Activated T-cell treated with anti-CD3 and anti-CD28 coated beads, Interleukin-2, amount 50 U/mL, for 24 hours (primary cell): ENCODE measurements around the gene KRTAP10-4.
A peak's percentile ranks its signal among the peaks of the same experiment; 100 is the strongest.

Experiments
- DNase-seq: peaks from one replicate; pipeline ENCODE4 v3.0.0-alpha.2; 2020
- H3K27ac Mint-ChIP-seq: 2 replicates; pipeline ENCODE4 v1.8.0; 2020; ENCODE audit warnings: mild to moderate bottlenecking, mixed read lengths
- H3K27me3 Mint-ChIP-seq: 2 replicates; pipeline ENCODE4 v1.8.0; 2020; ENCODE audit warnings: mixed read lengths
- H3K36me3 Mint-ChIP-seq: 2 replicates; pipeline ENCODE4 v1.8.0; 2020; ENCODE audit warnings: low read depth, mixed read lengths
- H3K4me1 Mint-ChIP-seq: 2 replicates; pipeline ENCODE4 v1.8.0; 2020; ENCODE audit warnings: low read depth, mixed read lengths
- H3K4me3 Mint-ChIP-seq: 2 replicates; pipeline ENCODE4 v1.8.0; 2020; ENCODE audit warnings: mild to moderate bottlenecking, moderate library complexity, mixed read lengths
- H3K9me3 Mint-ChIP-seq: 2 replicates; pipeline ENCODE4 v1.8.0; 2020; ENCODE audit warnings: mixed read lengths

The KRTAP10-4 gene

DNA sequence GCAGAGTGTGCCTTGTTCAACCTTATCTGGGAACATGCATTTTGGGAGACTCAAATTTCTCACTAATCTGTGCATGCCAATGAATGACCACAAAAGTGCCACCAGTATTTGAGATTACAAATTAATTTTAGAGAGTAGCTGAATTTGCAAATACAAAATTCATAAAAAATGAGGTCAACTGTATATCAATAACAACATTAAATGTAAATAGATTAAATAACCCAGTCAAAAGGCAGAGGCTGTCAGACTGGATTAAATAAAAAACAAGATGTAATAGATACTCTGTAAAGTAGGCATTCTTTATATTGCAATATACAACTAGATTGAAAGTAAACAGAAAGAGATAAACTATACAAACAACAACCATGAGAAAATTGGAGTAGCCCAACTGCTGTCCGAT is 9.4 kb upstream of the KRTAP10-4 start:
- no peak for DNase-seq
- Mint-ChIP-seq H3K9me3 (peaks cover 19% of the 10 kb centered on the region), H3K4me1 (peaks cover 12% of the 10 kb centered on the region), H3K4me3 (no peak overlapping the region), H3K36me3 (no peaks in the 10 kb centered on the region), H3K27ac (no peak overlapping the region), H3K27me3 (no peaks in the 10 kb centered on the region)

GRCh38 chr21:44564886-44565598 is 8.5 kb upstream of the KRTAP10-4 start:
- H3K27me3 Mint-ChIP-seq, result no peaks in the 10 kb centered on the region
- no peak for DNase-seq
- H3K27ac Mint-ChIP-seq, result no peak overlapping the region
- H3K4me1 Mint-ChIP-seq, result peaks cover 12% of the 10 kb centered on the region
- H3K9me3 Mint-ChIP-seq, result peaks cover 17% of the 10 kb centered on the region
- no peak overlapping the region for H3K4me3 Mint-ChIP-seq
- no peaks in the 10 kb centered on the region for H3K36me3 Mint-ChIP-seq

GRCh38 chr21:44566403-44566802 is 7.1 kb upstream of the KRTAP10-4 start:
- no peak for DNase-seq
- H3K27ac Mint-ChIP-seq, result no peak overlapping the region
- H3K4me3 Mint-ChIP-seq, result no peak overlapping the region
- H3K36me3 Mint-ChIP-seq, result no peaks in the 10 kb centered on the region
- peaks cover 11% of the 10 kb centered on the region for H3K9me3 Mint-ChIP-seq
- H3K27me3 Mint-ChIP-seq, result no peaks in the 10 kb centered on the region
- peaks cover 12% of the 10 kb centered on the region for H3K4me1 Mint-ChIP-seq

DNA sequence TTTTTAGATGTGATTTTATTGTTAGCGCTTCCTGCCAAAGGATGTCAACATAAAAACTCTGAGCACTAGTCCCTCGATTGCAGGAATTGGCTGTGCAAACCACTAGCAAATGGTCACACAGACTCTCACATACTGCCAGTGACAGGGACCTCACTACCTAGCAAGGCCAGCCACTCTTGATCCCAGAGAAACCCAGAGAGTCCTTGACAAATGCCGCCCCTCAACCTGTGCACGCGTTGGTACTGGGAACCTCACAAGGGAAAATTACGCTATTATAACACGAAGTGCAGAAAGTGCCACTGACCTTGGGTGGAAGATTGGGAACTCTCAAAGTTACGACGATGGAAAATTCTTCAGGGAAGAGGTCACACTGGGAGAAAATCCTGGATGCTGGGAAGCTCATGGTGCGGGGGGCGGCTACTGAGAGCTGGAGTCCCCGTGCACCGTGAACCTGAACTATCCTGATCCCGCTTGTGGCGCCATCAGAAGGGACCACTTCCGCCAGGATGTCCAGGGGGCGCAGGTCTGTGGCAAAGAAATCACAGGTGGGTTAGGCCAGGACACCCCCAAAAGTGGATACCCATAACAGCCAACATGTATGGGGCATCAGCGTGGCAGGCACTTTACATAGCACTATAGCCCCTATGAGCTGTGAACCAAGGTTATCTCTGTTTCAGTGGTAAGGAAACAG is 5.9 kb upstream of the KRTAP10-4 start:
- H3K27me3 Mint-ChIP-seq, result no peaks in the 10 kb centered on the region
- H3K27ac Mint-ChIP-seq, result no peak overlapping the region
- peaks cover 12% of the 10 kb centered on the region for H3K4me1 Mint-ChIP-seq
- no peak overlapping the region for H3K4me3 Mint-ChIP-seq
- DNase-seq, result no peak
- H3K9me3 Mint-ChIP-seq, result peaks cover 3% of the 10 kb centered on the region
- no peaks in the 10 kb centered on the region for H3K36me3 Mint-ChIP-seq

DNA sequence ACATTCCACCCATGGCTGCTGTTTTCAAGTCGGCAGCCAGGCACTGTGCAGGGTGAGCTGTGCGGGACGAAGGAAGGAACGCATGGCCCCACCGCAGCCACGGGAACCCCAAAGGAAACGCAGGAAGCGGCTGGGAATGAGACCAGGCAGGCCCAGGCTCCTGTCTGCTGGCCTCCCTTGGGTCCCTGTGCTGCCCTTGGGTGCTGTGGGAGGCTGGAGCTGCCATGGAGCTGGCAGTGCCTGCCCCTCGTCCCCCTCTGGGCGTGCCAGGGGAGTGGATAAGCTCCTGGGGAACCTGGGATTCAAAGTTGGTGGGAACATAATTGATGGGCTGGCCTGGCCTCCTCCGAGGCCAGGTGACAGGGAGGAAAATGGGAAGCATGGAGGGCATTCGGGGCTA is 5.3 kb upstream of the KRTAP10-4 start:
- Mint-ChIP-seq H3K27ac (no peak overlapping the region), H3K9me3 (peaks cover under 1% of the 10 kb centered on the region), H3K27me3 (peaks cover 3% of the 10 kb centered on the region), H3K4me1 (peaks cover 12% of the 10 kb centered on the region), H3K4me3 (no peak overlapping the region), H3K36me3 (no peaks in the 10 kb centered on the region)
- DNase-seq, result no peak

GRCh38 chr21:44568667-44569556 is 4.6 kb upstream of the KRTAP10-4 start:
- no peaks in the 10 kb centered on the region for H3K36me3 Mint-ChIP-seq
- DNase-seq, result no peak
- H3K27me3 Mint-ChIP-seq, result peaks cover 3% of the 10 kb centered on the region
- no peak overlapping the region for H3K27ac Mint-ChIP-seq
- H3K4me1 Mint-ChIP-seq, result peaks cover 12% of the 10 kb centered on the region
- no peaks in the 10 kb centered on the region for H3K9me3 Mint-ChIP-seq
- no peak overlapping the region for H3K4me3 Mint-ChIP-seq

GRCh38 chr21:44569861-44570517 is 3.5 kb upstream of the KRTAP10-4 start:
- Mint-ChIP-seq H3K27ac (no peak overlapping the region), H3K36me3 (no peaks in the 10 kb centered on the region), H3K9me3 (no peaks in the 10 kb centered on the region), H3K4me1 (peaks cover 13% of the 10 kb centered on the region), H3K27me3 (peaks cover 9% of the 10 kb centered on the region), H3K4me3 (no peak overlapping the region)
- peak; percentile 2 for DNase-seq

- Mint-ChIP-seq H3K36me3 (no peaks in the 10 kb centered on the region), H3K27me3 (peaks cover 9% of the 10 kb centered on the region), H3K9me3 (no peaks in the 10 kb centered on the region), H3K27ac (no peak overlapping the region), H3K4me1 (peaks cover 7% of the 10 kb centered on the region), H3K4me3 (no peak overlapping the region)
- DNase-seq, result peak; percentile 2
Measured at GRCh38 chr21:44571296-44571695, 2.2 kb upstream of the KRTAP10-4 start.

DNA sequence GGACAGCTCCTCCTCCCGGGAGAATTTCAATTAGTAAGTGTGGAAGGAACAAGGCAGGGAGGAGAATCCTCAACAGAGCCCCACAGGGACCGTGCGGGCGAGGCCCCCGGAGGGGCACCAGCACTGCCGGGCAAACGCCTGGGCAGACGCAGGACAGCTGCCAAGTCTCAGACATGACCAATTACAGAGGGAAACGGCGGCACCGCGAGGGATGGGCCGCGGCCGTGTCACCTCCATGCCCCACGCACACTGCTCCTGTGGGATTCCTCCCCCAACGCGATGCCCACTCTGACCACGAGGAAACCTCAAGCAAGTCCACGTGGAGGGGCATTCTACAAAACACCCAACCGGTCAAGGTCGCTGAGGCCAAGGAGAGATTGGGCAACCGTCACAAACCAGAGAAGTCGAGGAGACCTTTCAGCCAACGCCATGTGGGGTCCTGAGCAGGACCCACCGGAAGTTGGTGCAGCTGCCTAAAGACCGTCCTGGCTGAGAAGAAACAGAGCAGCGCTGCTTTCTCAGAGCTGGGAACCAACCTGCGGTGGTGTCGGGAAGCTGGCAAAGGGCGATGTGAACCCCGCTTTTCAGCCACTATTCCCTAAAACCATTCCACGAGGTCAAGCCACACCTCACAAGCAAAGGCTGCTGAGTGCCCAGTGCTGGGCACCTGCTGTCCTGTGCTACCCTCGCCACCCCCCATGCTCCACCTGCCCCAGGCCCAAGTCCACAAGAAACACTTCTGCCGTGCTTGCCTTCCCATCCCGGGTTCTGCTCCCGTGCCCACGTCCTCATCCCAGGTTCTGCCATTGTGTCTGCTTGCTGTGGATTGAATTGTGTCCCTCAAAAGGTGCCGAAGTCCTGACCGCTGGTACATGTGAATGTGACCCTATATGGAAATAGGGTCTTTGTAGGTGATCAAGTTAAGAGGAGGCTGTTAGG is 1.4 kb upstream of the KRTAP10-4 start:
- Mint-ChIP-seq H3K4me3 (no peak overlapping the region), H3K36me3 (no peaks in the 10 kb centered on the region), H3K27me3 (peaks cover 9% of the 10 kb centered on the region), H3K9me3 (peaks cover 6% of the 10 kb centered on the region), H3K4me1 (peaks cover 7% of the 10 kb centered on the region), H3K27ac (no peak overlapping the region)
- peak; percentile 6 for DNase-seq

DNA sequence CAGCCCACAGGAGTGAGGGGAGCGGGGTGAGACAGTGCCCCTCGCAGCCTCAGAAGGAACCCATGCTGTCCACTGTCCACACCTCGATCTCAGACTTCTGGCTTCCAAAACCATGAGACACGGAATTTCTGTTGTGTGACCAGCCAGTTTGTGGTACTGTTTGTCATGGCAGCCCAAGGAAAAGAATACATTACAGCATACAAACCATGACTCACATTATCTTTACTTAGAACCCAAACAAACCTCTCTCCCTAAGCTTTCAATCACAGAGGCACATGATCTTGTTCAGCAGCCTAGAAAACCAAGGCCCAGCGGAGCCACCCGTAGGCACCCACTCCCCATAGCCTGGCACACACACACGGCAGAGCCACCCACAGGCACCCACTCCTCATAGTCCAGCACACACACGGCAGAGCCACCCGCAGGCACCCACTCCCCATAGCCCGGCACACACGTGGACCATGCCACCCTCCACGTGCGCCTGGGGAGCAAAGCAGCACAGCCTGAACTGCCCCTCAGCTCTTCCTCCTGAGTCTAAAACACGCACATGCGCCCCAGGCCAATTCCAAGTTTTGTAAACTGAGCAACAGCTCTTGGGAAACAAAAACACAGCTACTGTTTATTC is 458 bp upstream of the KRTAP10-4 start:
- Mint-ChIP-seq H3K4me1 (peaks cover 7% of the 10 kb centered on the region), H3K27me3 (peaks cover 9% of the 10 kb centered on the region), H3K36me3 (no peaks in the 10 kb centered on the region), H3K27ac (no peak overlapping the region), H3K4me3 (no peak overlapping the region), H3K9me3 (peaks cover 11% of the 10 kb centered on the region)
- DNase-seq, result peak; percentile 13

DNA sequence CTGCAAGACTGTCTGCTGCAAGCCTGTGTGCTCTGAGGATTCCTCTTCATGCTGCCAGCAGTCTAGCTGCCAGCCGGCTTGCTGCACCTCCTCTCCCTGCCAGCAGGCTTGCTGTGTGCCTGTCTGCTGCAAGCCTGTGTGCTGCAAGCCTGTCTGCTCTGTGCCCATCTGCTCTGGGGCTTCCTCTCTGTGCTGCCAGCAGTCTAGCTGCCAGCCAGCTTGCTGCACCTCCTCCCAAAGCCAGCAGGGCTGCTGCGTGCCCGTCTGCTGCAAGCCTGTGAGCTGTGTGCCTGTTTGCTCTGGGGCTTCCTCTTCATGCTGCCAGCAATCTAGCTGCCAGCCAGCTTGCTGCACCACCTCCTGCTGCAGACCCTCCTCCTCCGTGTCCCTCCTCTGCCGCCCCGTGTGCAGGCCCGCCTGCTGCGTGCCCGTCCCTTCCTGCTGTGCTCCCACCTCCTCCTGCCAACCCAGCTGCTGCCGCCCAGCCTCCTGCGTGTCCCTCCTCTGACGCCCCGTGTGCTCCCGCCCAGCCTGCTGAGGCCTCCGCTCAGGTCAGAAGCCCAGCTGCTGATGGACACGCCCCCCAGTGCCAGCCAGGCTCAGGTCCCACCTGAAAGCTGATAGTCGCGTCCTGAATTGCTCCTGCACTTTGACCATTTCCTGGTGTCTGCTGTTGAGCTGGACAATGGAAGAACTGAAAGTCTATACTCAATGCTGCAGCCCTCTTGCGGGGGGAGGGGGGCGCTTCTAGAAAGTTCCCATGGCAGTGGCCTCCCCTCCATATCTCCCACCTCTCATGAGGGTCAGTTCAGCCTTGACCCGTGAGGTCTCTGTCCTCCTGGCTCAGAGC is 1.2 kb downstream of the KRTAP10-4 start:
- Mint-ChIP-seq H3K4me1 (peaks cover 7% of the 10 kb centered on the region), H3K4me3 (no peak overlapping the region), H3K27ac (no peak overlapping the region), H3K9me3 (peaks cover 11% of the 10 kb centered on the region), H3K36me3 (no peaks in the 10 kb centered on the region), H3K27me3 (peaks cover 9% of the 10 kb centered on the region)
- peak; percentile 28 for DNase-seq

- H3K9me3 Mint-ChIP-seq, result peaks cover 11% of the 10 kb centered on the region
- no peak overlapping the region for H3K27ac Mint-ChIP-seq
- H3K27me3 Mint-ChIP-seq, result peaks cover 12% of the 10 kb centered on the region
- H3K36me3 Mint-ChIP-seq, result no peaks in the 10 kb centered on the region
- peak; percentile 22 for DNase-seq
- H3K4me3 Mint-ChIP-seq, result no peak overlapping the region
- peaks cover 9% of the 10 kb centered on the region for H3K4me1 Mint-ChIP-seq
Measured at GRCh38 chr21:44575307-44576024, 1.9 kb downstream of the KRTAP10-4 start.
